ENCODE data around the gene CTNNA3.

DNA sequence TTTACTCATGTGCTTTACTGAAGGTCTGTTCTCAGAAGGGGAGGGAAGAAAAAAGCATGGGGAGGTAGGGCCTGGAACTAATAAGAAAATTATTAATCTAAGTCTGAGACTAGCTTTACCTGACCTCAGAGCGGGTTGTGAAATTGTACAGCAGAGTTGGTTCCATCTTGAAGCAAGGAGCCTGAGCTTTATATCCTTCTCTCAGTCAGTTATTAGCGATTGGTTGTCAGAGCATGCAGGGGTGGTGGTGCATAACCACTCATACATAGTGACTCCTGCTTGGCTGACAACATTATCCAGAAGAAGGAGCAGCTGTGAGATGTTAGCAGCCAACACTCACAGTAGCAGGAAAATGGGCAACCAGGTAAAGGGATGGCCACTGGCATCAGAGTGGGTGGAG is 1746.5 kb downstream of the CTNNA3 start:
- no peak for TF ChIP-seq POLR2A (IDR thresholded peaks at IDR 0.05)
- TF ChIP-seq, protein P1, sequence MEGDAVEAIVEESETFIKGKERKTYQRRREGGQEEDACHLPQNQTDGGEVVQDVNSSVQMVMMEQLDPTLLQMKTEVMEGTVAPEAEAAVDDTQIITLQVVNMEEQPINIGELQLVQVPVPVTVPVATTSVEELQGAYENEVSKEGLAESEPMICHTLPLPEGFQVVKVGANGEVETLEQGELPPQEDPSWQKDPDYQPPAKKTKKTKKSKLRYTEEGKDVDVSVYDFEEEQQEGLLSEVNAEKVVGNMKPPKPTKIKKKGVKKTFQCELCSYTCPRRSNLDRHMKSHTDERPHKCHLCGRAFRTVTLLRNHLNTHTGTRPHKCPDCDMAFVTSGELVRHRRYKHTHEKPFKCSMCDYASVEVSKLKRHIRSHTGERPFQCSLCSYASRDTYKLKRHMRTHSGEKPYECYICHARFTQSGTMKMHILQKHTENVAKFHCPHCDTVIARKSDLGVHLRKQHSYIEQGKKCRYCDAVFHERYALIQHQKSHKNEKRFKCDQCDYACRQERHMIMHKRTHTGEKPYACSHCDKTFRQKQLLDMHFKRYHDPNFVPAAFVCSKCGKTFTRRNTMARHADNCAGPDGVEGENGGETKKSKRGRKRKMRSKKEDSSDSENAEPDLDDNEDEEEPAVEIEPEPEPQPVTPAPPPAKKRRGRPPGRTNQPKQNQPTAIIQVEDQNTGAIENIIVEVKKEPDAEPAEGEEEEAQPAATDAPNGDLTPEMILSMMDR (IDR thresholded peaks at IDR 0.05), result no peak
